ENCODE data around the gene ROS1.

GRCh38 chr6:117456998-117457397 lies 31.3 kb upstream of the ROS1 start:
- TF ChIP-seq GATA2 (IDR thresholded peaks at IDR 0.05; ENCODE audit: low read depth, low read length) (no peak), GATA3 (IDR thresholded peaks at IDR 0.05; ENCODE audit: low read depth, low read length) (no peak)

Data from SH-SY5Y (cell line).